Suppressor macrophage treated with lipopolysaccharide for 1 hour (primary cell): ENCODE results near the gene PDCD2L.

Source experiments
- DNase-seq, 3 donors: peaks; one replicate each; pipeline ENCODE4 v3.0.0-alpha.2; 2020 to 2022

Gene PDCD2L

DNA sequence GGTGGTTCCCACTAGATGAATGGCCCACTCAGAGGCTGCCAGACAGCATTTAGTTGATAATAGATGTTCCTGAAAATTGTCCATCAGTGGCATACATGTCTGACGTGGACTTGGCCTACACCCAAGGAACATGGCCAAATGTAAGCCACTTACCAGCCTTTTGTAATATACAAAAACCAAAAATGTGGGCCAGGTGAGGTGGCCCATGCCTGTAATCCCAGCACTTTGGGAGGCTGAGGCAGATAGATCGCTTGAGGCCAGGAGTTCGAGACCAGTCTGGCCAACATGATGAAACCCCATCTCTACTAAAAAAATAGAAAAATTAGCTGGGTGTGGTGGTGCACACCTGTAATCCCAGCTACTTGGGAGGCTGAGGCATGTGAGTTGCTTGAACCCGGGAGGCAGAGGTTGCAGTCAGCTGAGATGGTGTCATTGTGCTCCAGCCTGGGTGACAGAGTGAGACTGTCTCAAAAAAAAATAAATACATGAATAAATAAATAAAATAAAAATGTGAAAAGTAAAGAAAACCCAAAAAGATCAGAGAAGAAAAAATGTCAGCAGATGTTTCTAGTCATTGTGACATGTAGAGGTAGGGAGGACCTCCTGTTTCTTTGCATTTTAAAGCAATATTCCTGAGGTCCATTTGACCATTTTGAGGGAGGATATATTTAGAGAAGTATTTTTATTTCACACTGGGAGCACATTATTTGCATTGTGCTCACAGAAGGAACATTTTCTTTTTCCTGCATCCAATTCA, 70.2 kb downstream of the PDCD2L start:
- no peak for DNase-seq

DNA sequence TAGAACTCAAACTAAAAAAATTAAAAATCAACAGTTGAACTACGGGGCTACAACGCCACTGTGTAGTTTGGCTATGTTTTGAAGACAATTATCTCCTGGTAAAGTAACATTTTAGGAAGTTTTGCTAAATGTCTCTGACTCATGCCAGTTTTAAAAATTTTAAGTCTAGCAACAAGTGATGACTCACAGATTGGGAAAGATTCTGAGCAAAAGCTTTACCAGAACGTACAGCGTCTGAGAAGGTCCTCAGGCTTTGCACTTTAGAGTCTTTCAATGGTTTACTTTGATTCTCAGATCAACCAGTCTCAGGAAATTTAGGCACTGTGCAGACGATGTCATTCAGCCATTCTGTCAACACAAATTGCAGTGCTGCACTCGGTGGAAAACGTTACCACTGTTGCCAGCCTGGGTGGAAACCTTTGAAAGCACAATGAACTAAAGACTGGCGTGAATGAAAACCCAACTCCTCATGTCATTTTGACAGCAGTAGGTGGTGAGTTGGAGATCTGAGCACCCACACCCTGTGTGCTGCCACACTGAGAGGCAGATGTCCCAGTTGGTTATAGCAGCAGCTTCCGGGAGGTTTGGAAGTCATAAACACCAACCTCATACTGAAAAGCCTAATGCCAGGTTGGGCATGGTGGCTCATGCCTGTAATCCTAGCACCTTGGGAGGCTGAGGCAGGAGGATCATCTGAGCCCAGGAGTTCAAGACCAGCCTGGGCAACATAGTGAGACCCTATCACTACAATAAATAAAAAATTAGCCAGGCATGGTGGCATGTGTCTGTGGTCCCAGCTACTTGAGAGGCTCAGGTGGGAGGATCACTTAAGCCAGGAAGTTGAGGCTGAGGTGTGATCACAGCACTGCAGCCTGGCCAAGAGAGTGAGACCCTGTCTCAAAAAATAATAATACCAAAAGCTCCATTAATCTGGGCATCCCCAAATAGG, 71.1 kb downstream of the PDCD2L start:
- DNase-seq, result peak; percentile 70 to 95 (median 93)
